Endothelial cell of umbilical vein (primary cell): Measurements from ENCODE around the gene SFXN3. TPM values are rescaled to one million over a fixed set of nuclear protein-coding genes. Genes with fewer than 3 reads are reported as not detected.

Source experiments
- BruUV-seq: library from RNA; stranded (reverse); fragments of 400-500 nt; replicated peaks from 2 replicates; lab custom pipeline; 2021; lab: Mats Ljungman, UMichigan
- CTCF ChIA-PET: fragments of 300-600, 350-600 bp; sonication (Branson Sonifier 250); formaldehyde crosslinking; loops from one replicate; lab custom pipeline; 2021; ENCODE audit warnings: antibody characterized with exemption, inconsistent platforms; lab: Charles Lee
- POLR2A ChIA-PET: fragments of 300-600, 350-600 bp; sonication (Branson Sonifier 250); formaldehyde crosslinking; loops from one replicate; lab custom pipeline; 2021; ENCODE audit warnings: antibody characterized with exemption, inconsistent platforms; lab: Charles Lee
- DNase-seq: peaks from one replicate; pipeline ENCODE4 v3.0.0-alpha.2; 2011; ENCODE audit warnings: low read depth, low spot score
- FAIRE-seq: peaks from 2 replicates; lab custom pipeline; 2011; peaks lifted over from hg19 to GRCh38; lab: Jason Lieb, UNC
- H2AFZ ChIP-seq: 2 replicates; pipeline ENCODE4 v1.6.0; 2012; ENCODE audit warnings: low read depth, low read length, control low read depth, inconsistent platforms
- H3K27ac ChIP-seq: 2 replicates; pipeline ENCODE4 v1.5.1; 2011; ENCODE audit warnings: low read depth, mild to moderate bottlenecking, control low read depth, low read length, moderate library complexity; ENCODE audit not compliant: insufficient read depth
- H3K27me3 ChIP-seq, 2 experiments: 2 replicates each; pipeline versions ENCODE4 v1.6.0 to v1.6.1; 2011; ENCODE audit warnings: low read length in 2 of 2, mixed read lengths in 1 of 2; ENCODE audit not compliant: control insufficient read depth in 2 of 2, insufficient read depth in 2 of 2
- H3K36me3 ChIP-seq, 2 experiments: 2 replicates in 1 of 2; 3 replicates in 1 of 2; pipeline ENCODE4 v1.5.1; 2011; ENCODE audit warnings: low read length in 2 of 2, mild to moderate bottlenecking in 1 of 2, moderate library complexity in 1 of 2; ENCODE audit not compliant: control insufficient read depth in 2 of 2, insufficient read depth in 2 of 2; ENCODE audit errors: extremely low read depth in 1 of 2
- H3K4me1 ChIP-seq: 3 replicates; pipeline ENCODE4 v1.5.1; 2011; ENCODE audit warnings: mild to moderate bottlenecking, low read length; ENCODE audit not compliant: control insufficient read depth, insufficient read depth; ENCODE audit errors: extremely low read depth
- H3K4me2 ChIP-seq: 2 replicates; pipeline ENCODE4 v1.6.1; 2011; ENCODE audit warnings: low read length, control low read depth, mixed read lengths; ENCODE audit not compliant: insufficient read depth
- H3K4me3 ChIP-seq, 3 experiments: fragments of 200-600 bp in 1 of 3; sonication (generic), shearing (Covaris generic) in 1 of 3; replicated peaks in 1 of 3; 2 replicates each; pipeline ENCODE4 v1.5.1; 2011 to 2016; ENCODE audit warnings: control low read depth in 3 of 3, low read length in 3 of 3, mild to moderate bottlenecking in 2 of 3, inconsistent platforms in 1 of 3, low read depth in 1 of 3, moderate library complexity in 1 of 3; ENCODE audit not compliant: insufficient read depth in 1 of 3
- H3K79me2 ChIP-seq: 2 replicates; pipeline ENCODE4 v1.6.0; 2012; ENCODE audit warnings: low read length, inconsistent platforms; ENCODE audit not compliant: control insufficient read depth, insufficient read depth
- H3K9ac ChIP-seq: replicated peaks from 2 replicates; pipeline ENCODE3; 2011; ENCODE audit warnings: low read length, control low read depth; ENCODE audit not compliant: insufficient read depth; ENCODE audit errors: extremely low read depth
- H3K9me1 ChIP-seq: replicated peaks from 3 replicates; pipeline ENCODE4 v1.6.0; 2011; ENCODE audit warnings: mild to moderate bottlenecking, low read length; ENCODE audit not compliant: control insufficient read depth, insufficient read depth; ENCODE audit errors: extremely low read depth
- H3K9me3 ChIP-seq: replicated peaks from 2 replicates; pipeline ENCODE4 v1.5.1; 2012; ENCODE audit warnings: low read length, inconsistent platforms; ENCODE audit not compliant: control insufficient read depth, insufficient read depth
- H4K20me1 ChIP-seq: replicated peaks from 2 replicates; pipeline ENCODE3; 2011; ENCODE audit warnings: mild to moderate bottlenecking, low read length; ENCODE audit not compliant: control insufficient read depth, insufficient read depth; ENCODE audit errors: extremely low read depth
- CTCF ChIP-seq, 2 donors: IDR thresholded peaks; 1 replicate in 1 of 2; 2 replicates in 1 of 2; pipeline ENCODE4 v1.5.1; 2011; ENCODE audit warnings: low read length in 2 of 2, mild to moderate bottlenecking in 2 of 2, moderate library complexity in 2 of 2, control low read depth in 1 of 2, inconsistent platforms in 1 of 2, low read depth in 1 of 2; ENCODE audit not compliant: insufficient read depth in 1 of 2; ENCODE audit errors: extremely low read depth in 1 of 2
- EZH2 ChIP-seq: IDR thresholded peaks from 2 replicates; pipeline ENCODE4 v1.6.1; 2012; ENCODE audit warnings: borderline replicate concordance, low read depth, mild to moderate bottlenecking, moderate library complexity, low read length, inconsistent platforms; ENCODE audit not compliant: severe bottlenecking
- FOS ChIP-seq: IDR thresholded peaks from 2 replicates; pipeline ENCODE4 v1.6.1; 2011; ENCODE audit warnings: mild to moderate bottlenecking, low read length, moderate library complexity, borderline replicate concordance; ENCODE audit not compliant: insufficient read depth
- GATA2 ChIP-seq: IDR thresholded peaks from 2 replicates; pipeline ENCODE4 v1.7.0; 2011; ENCODE audit warnings: low read depth, mild to moderate bottlenecking, moderate library complexity, mixed read lengths, low read length; ENCODE audit not compliant: insufficient read length, insufficient read depth
- JUN ChIP-seq: IDR thresholded peaks from 2 replicates; pipeline ENCODE4 v1.6.1; 2011; ENCODE audit warnings: borderline replicate concordance, low read depth; ENCODE audit not compliant: insufficient read length, insufficient read depth
- MAX ChIP-seq: IDR thresholded peaks from 2 replicates; pipeline ENCODE4 v1.6.1; 2011; ENCODE audit not compliant: insufficient read depth, insufficient read length
- MYC ChIP-seq: IDR thresholded peaks from one replicate; pipeline ENCODE4 v1.6.1; 2011; ENCODE audit warnings: mild to moderate bottlenecking, low read depth, low read length
- POLR2A ChIP-seq: IDR thresholded peaks from 2 replicates; pipeline ENCODE4 v1.6.1; 2012; ENCODE audit warnings: low read depth, mild to moderate bottlenecking, control low read depth, low read length
- POLR2AphosphoS5 ChIP-seq: IDR thresholded peaks from 2 replicates; pipeline ENCODE4 v1.6.1; 2012; ENCODE audit warnings: low read depth, mild to moderate bottlenecking, control low read depth, low read length, moderate library complexity; ENCODE audit not compliant: insufficient read depth
- dilution Hi-C: fragments of 300-500 bp; cut with MboI; formaldehyde crosslinking; loops from one replicate; pipeline ENCODE4 v1.15.0; 2019; ENCODE audit warnings: low sequenced_read_pairs; ENCODE audit not compliant: extremely low pct_ligation_motif_present
- intact Hi-C: fragments of 100-400 bp; cut with micrococcal nuclease; formaldehyde crosslinking; loops from one replicate; pipeline ENCODE4 v1.10.0; 2022
- polyA plus RNA-seq, 4 experiments: library from polyadenylated mRNA; depleted of rRNA in 3 of 4; stranded (reverse) in 3 of 4; unstranded in 1 of 4; fragments of >200 nt; gene quantifications; 2 replicates each; pipeline versions ENCODE4 v1.2.1 to v1.2.3, GENCODE V29; 2011 to 2012; ENCODE audit warnings: missing spikeins in 1 of 4
- total RNA-seq: library from RNA; stranded (reverse); gene quantifications from 2 replicates; pipeline ENCODE4 v1.2.3, GENCODE V29; 2021

SFXN3 gene
- total and polyA plus RNA-seq, 2 donors (not counting 3 experiments of a cell fraction or from before 2014, with no cell fraction given) = 83.1 to 117 TPM

GRCh38 chr10:101036726-101037125 lies 5.7 kb downstream of the SFXN3 start:
- Histone ChIP-seq H4K20me1 (no peaks in the 10 kb centered on the region), H3K27me3 (no peaks in the 10 kb centered on the region), H3K27ac (no peak overlapping the region), H3K9me3 (no peaks in the 10 kb centered on the region), H3K4me1 (peaks cover 10% of the 10 kb centered on the region), H3K9me1 (no peaks in the 10 kb centered on the region), H3K4me2 (no peak overlapping the region), H3K4me3 (no peak overlapping the region), H2AFZ (no peak overlapping the region), H3K79me2 (peaks cover 11% of the 10 kb centered on the region), H3K9ac (no peak overlapping the region), H3K36me3 (peaks cover 18 to 46% of the 10 kb centered on the region in 2 experiments)
- POLR2A ChIA-PET = no interaction called here
- TF ChIP-seq FOS (no peak), EZH2 (no peak), MAX (no peak), POLR2AphosphoS5 (no peak), POLR2A (no peak), MYC (no peak), CTCF (IDR thresholded peaks at IDR 0.05; ENCODE audit: extremely low read depth in 1 of 2, insufficient read depth in 1 of 2, low read depth in 1 of 2, low read length in 2 of 2) (no peak), GATA2 (no peak), JUN (no peak)
- CTCF ChIA-PET = interaction anchor here (0.7 to 9.9 kb wide), 2 partner anchors 15 to 22 kb away, joined by 3 to 104 read pairs; no protein-coding TSS in a partner anchor
- no peak for DNase-seq
- no peak for FAIRE-seq
- intact Hi-C loops (no loop called here), dilution Hi-C loops (no loop called here)
- no TSS peak for BruUV-seq
